Suprapubic skin (tissue), 4 donors: ENCODE measurements around the gene PTPN14. TPM values are rescaled to one million over a fixed set of nuclear protein-coding genes. Genes with fewer than 3 reads are reported as not detected.

Experiments
- DNase-seq, 2 donors: peaks; one replicate each; pipeline ENCODE4 v3.0.0-alpha.2; 2019; ENCODE audit warnings: low spot score in 2 of 2
- H3K27ac ChIP-seq: fragments of 200-600 bp; sonication (generic); one replicate; pipeline ENCODE4 v1.5.1; 2019
- H3K27me3 ChIP-seq: fragments of 200-600 bp; sonication (generic); one replicate; pipeline ENCODE4 v1.5.1; 2019
- H3K36me3 ChIP-seq: fragments of 200-600 bp; sonication (generic); one replicate; pipeline ENCODE4 v1.5.1; 2019
- H3K4me1 ChIP-seq: fragments of 200-600 bp; sonication (generic); one replicate; pipeline ENCODE4 v1.5.1; 2019
- H3K4me3 ChIP-seq: fragments of 200-600 bp; sonication (generic); one replicate; pipeline ENCODE4 v1.5.1; 2019; ENCODE audit warnings: mild to moderate bottlenecking
- H3K9me3 ChIP-seq: fragments of 200-600 bp; sonication (generic); one replicate; pipeline ENCODE4 v1.5.1; 2019
- EP300 ChIP-seq: sonication (generic); formaldehyde crosslinking; IDR thresholded peaks from one replicate; pipeline ENCODE4 v1.6.1; 2017; ENCODE audit warnings: antibody characterized with exemption
- POLR2A ChIP-seq, 2 donors: fragments of 450-650 bp; IDR thresholded peaks; one replicate each; pipeline ENCODE4 v1.6.1; 2017; ENCODE audit warnings: antibody characterized with exemption in 2 of 2, mild to moderate bottlenecking in 2 of 2, moderate library complexity in 2 of 2
- POLR2AphosphoS5 ChIP-seq, 3 donors: sonication (generic); formaldehyde crosslinking; IDR thresholded peaks; one replicate each; pipeline ENCODE4 v1.6.1; 2017; ENCODE audit warnings: antibody characterized with exemption in 3 of 3
- WGBS: methylation state at CpG from one replicate; pipeline ENCODE4 v1.1.5; 2018; 5-methylcytosine and 5-hydroxymethylcytosine counted together
- total RNA-seq, 4 donors: library from RNA; depleted of rRNA; stranded (reverse); fragments of >200 nt; gene quantifications; one replicate each; pipeline ENCODE4 v1.1.0, GENCODE V29; 2016
- TF ChIP-seq, protein P1 (sequence below), 2 donors: fragments of 200-600 bp in 1 of 2; fragments of 450-650 bp in 1 of 2; sonication (generic) in 1 of 2; IDR thresholded peaks; one replicate each; pipeline ENCODE4 v1.5.1; 2016 to 2019; ENCODE audit warnings: antibody characterized with exemption in 2 of 2, mild to moderate bottlenecking in 1 of 2, moderate library complexity in 1 of 2

PTPN14 gene
- total RNA-seq, 4 donors from 2014 or later, result 67.9 to 159 (median 96.4) TPM

DNA sequence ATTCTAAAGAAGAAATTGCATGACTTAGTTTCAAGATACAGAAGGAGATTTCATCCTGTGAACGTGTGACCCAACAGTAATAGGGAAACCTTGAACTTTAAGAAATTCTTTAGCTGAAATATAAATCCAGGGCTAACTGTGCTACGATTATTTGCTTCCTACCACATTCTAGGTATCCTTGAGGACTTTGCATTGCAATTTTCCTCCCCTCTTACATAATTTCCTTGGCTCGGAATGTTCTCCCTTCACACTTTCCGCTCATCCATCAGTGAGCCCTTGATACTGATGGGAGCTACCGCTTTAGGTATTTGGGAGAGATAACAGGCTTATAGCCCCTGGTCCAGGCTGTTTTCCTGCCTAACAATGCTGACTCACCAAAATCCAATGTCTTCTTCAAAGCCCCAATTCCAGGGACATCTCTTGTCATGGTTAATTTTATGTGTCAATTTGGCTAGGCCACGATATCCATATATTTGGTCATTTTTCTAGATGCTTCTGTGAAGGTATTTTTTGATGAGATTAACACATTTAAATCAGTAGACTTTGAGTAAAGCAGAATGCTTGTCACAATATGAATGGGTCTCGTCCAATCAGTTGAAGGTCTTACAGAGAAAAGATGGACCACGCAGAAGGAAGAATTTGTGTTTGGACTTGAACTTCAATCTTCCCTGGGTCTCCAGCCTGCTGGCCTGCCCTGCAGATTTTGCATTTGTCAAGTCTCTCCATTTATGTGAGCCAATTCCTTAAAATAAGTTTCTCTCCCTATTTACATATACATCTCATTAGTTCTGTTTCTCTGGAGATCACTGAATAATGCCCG is 121.2 kb downstream of the PTPN14 start:
- Histone ChIP-seq H3K9me3 (no peaks in the 10 kb centered on the region), H3K36me3 (no peaks in the 10 kb centered on the region), H3K4me3 (no peak overlapping the region), H3K27me3 (no peaks in the 10 kb centered on the region), H3K4me1 (peaks cover 16% of the 10 kb centered on the region), H3K27ac (no peak overlapping the region)
- no peak for DNase-seq
- TF ChIP-seq, protein P1, sequence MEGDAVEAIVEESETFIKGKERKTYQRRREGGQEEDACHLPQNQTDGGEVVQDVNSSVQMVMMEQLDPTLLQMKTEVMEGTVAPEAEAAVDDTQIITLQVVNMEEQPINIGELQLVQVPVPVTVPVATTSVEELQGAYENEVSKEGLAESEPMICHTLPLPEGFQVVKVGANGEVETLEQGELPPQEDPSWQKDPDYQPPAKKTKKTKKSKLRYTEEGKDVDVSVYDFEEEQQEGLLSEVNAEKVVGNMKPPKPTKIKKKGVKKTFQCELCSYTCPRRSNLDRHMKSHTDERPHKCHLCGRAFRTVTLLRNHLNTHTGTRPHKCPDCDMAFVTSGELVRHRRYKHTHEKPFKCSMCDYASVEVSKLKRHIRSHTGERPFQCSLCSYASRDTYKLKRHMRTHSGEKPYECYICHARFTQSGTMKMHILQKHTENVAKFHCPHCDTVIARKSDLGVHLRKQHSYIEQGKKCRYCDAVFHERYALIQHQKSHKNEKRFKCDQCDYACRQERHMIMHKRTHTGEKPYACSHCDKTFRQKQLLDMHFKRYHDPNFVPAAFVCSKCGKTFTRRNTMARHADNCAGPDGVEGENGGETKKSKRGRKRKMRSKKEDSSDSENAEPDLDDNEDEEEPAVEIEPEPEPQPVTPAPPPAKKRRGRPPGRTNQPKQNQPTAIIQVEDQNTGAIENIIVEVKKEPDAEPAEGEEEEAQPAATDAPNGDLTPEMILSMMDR (IDR thresholded peaks at IDR 0.05), result no peak
- TF ChIP-seq EP300 (no peak), POLR2AphosphoS5 (IDR thresholded peaks at IDR 0.05) (no peak), POLR2A (IDR thresholded peaks at IDR 0.05) (no peak)
- 88% methylated on average over 9 of the region's 9 CpGs for WGBS

DNA sequence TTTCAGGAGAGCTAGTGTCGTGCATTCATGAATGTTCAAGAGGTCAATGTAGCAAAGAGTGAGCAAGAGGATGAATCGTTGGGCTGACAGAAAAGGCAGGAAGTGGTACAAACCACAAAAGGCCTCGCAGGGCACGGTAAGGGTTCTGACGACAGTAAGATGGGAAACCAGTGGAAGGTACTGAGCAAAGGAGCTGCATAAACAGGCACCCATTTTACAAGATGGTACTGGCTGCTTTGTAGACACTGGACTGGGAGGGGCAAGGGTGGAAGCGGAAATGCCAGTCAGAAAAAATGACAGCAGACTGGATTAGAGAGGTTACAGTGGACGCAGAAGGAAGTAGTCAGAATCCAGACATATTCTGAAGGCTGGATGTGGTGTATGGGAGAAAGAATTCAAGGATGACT is 123.5 kb downstream of the PTPN14 start:
- DNase-seq, result no peak
- Histone ChIP-seq H3K36me3 (no peaks in the 10 kb centered on the region), H3K27me3 (no peaks in the 10 kb centered on the region), H3K4me1 (peaks cover 21% of the 10 kb centered on the region), H3K4me3 (no peak overlapping the region), H3K27ac (no peak overlapping the region), H3K9me3 (no peaks in the 10 kb centered on the region)
- 77% methylated on average over 7 of the region's 7 CpGs for WGBS
- TF ChIP-seq, protein P1 (IDR thresholded peaks at IDR 0.05), result no peak
- TF ChIP-seq POLR2AphosphoS5 (IDR thresholded peaks at IDR 0.05), result no peak
- no peak for TF ChIP-seq POLR2A (IDR thresholded peaks at IDR 0.05)
- TF ChIP-seq EP300, result no peak

DNA sequence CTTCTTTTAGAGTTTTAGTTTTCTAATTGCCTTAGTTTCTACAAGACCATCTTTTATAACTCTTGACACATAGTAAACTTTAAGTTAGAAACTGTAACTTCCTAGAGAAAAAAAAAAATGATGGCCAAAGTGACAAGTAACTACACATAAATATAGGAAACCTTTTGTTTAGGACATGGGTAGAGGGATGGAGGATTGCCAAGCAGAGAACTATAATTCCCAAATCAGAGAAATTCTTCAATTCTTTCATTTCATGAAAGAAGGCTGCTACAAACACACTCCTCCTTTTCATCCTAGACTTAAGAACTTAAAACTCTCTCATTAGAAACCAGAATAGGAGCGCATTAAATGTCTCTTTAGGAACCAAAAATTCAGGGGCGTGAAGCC is 125.0 kb downstream of the PTPN14 start:
- no peak overlapping the region for H3K4me3 ChIP-seq
- H3K27ac ChIP-seq, result no peak overlapping the region
- TF ChIP-seq POLR2AphosphoS5 (IDR thresholded peaks at IDR 0.05) (no peak), POLR2A (IDR thresholded peaks at IDR 0.05) (no peak), EP300 (no peak)
- TF ChIP-seq, protein P1 (IDR thresholded peaks at IDR 0.05), result no peak
- no peak for DNase-seq
- no peaks in the 10 kb centered on the region for H3K36me3 ChIP-seq
- no peaks in the 10 kb centered on the region for H3K27me3 ChIP-seq
- H3K4me1 ChIP-seq, result peaks cover 31% of the 10 kb centered on the region
- no peaks in the 10 kb centered on the region for H3K9me3 ChIP-seq
- 73% methylated on average over 2 of the region's 2 CpGs for WGBS

DNA sequence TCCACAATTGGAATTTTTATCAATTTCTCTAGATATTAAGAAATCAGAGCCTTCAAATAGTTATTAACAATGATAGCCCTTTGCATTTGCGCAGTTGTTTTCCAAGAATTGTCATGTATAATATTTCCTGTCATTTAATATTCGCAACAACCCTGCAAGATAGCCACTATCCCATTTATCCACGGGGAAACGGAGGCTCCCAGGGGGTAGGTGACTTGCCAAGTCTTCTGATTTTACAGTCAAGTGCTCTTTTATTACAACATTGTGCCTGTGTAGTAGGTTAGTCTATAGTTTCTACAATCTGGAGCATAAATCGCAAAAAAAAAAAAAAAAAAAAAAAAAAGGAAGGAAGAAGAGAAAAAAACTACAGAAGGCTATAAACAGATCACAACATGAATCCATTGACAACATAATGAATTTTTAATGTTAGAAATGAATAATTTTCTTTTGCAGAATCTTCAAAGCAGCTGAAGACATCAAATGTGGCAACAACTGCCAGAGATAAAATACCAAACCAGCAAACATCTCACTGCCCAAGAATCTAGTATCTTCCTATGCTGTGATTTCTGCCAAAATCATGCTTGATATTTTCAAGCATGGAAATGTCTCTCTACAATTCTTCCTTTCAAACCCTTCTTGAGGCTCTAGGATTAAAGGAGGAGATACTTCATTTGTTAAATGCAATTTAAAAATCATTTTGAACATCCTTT is 125.5 kb downstream of the PTPN14 start:
- no peak overlapping the region for H3K27ac ChIP-seq
- WGBS, result 57% methylated on average over 5 of the region's 5 CpGs

DNA sequence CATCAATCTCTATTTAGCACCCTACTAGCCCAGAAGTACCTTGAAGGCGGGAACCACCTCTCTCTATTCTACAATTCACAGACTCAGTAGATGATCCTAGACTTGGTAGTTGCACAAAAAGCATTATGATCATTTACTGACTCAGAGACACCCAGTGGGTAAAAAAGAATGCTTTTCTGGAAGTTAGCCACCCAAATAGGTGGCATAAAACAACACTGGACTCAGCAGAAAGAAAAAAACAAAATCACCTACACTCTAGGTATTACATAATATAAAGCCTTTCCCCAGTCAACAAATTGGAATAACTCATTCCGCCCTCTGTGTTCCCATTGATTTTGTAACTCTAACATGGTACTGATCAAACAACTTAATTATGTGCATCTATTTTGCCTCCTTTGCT is 126.3 kb downstream of the PTPN14 start:
- WGBS, result 85% methylated on average over 2 of the region's 2 CpGs
- Histone ChIP-seq H3K36me3 (no peaks in the 10 kb centered on the region), H3K9me3 (no peaks in the 10 kb centered on the region), H3K4me3 (no peak overlapping the region), H3K27me3 (no peaks in the 10 kb centered on the region), H3K4me1 (peaks cover 38% of the 10 kb centered on the region), H3K27ac (no peak overlapping the region)
- no peak for DNase-seq
- TF ChIP-seq POLR2AphosphoS5 (IDR thresholded peaks at IDR 0.05), result no peak
- TF ChIP-seq, protein P1 (IDR thresholded peaks at IDR 0.05), result no peak
- no peak for TF ChIP-seq EP300
- TF ChIP-seq POLR2A (IDR thresholded peaks at IDR 0.05), result no peak

More for the DNA sequence above, 125.5 kb downstream of the PTPN14 start:
- TF ChIP-seq POLR2A (IDR thresholded peaks at IDR 0.05) (no peak), EP300 (no peak), POLR2AphosphoS5 (IDR thresholded peaks at IDR 0.05) (no peak)
- no peaks in the 10 kb centered on the region for H3K9me3 ChIP-seq
- H3K4me1 ChIP-seq, result peaks cover 31% of the 10 kb centered on the region
- H3K36me3 ChIP-seq, result no peaks in the 10 kb centered on the region
- H3K27me3 ChIP-seq, result no peaks in the 10 kb centered on the region
- DNase-seq, result no peak
- no peak overlapping the region for H3K4me3 ChIP-seq
